H1 (cell line): ENCODE measurements around the gene BMF. TPM values are rescaled to one million over a fixed set of nuclear protein-coding genes. Genes with fewer than 3 reads are reported as not detected.

Source experiments
- CTCF ChIA-PET: fragments of 300-600 bp; sonication (Branson Sonifier 250); formaldehyde crosslinking; loops from one replicate; lab custom pipeline; 2021; ENCODE audit not compliant: partially characterized antibody; lab: Charles Lee
- POLR2A ChIA-PET: fragments of 300-600 bp; sonication (Branson Sonifier 250); formaldehyde crosslinking; loops from one replicate; lab custom pipeline; 2021; ENCODE audit warnings: inconsistent platforms; ENCODE audit not compliant: partially characterized antibody; lab: Charles Lee
- DNase-seq, 2 experiments: peaks; one replicate each; pipeline versions ENCODE4 v3.0.0 to v3.0.0-alpha.2; 2010 to 2022; ENCODE audit warnings: low spot score in 2 of 2, low read depth in 1 of 2, mixed read lengths in 1 of 2
- FAIRE-seq: peaks from 2 replicates; lab custom pipeline; 2011; peaks lifted over from hg19 to GRCh38; lab: Jason Lieb, UNC
- H2AFZ ChIP-seq: 2 replicates; pipeline ENCODE4 v1.8.1; 2012; ENCODE audit warnings: low read length, inconsistent platforms
- H2AK5ac ChIP-seq: 2 replicates; pipeline ENCODE4 v1.6.1; 2013; ENCODE audit warnings: low read depth, low read length
- H2BK120ac ChIP-seq: replicated peaks from 2 replicates; pipeline ENCODE3; 2013; ENCODE audit warnings: low read depth, low read length, inconsistent platforms
- H2BK12ac ChIP-seq: 2 replicates; pipeline ENCODE4 v1.6.1; 2013; ENCODE audit warnings: low read depth, low read length
- H2BK15ac ChIP-seq: 2 replicates; pipeline ENCODE4 v1.6.1; 2013; ENCODE audit warnings: low read length
- H2BK20ac ChIP-seq: 2 replicates; pipeline ENCODE4 v1.6.1; 2013; ENCODE audit warnings: low read length
- H2BK5ac ChIP-seq: 2 replicates; pipeline ENCODE4 v1.6.1; 2013; ENCODE audit warnings: low read depth, low read length
- H3K14ac ChIP-seq: 2 replicates; pipeline ENCODE4 v1.6.1; 2013; ENCODE audit warnings: inconsistent platforms; ENCODE audit not compliant: insufficient read length
- H3K18ac ChIP-seq: 2 replicates; pipeline ENCODE4 v1.6.1; 2013; ENCODE audit warnings: low read length; ENCODE audit errors: extremely low read depth
- H3K23ac ChIP-seq: 2 replicates; pipeline ENCODE4 v1.6.1; 2013; ENCODE audit warnings: inconsistent platforms; ENCODE audit not compliant: insufficient read length
- H3K23me2 ChIP-seq: 2 replicates; pipeline ENCODE4 v1.6.1; 2013; ENCODE audit warnings: low read depth, low read length
- H3K27ac ChIP-seq: 2 replicates; pipeline ENCODE4 v1.6.1; 2011; ENCODE audit warnings: low read depth, low read length, inconsistent platforms
- H3K27me3 ChIP-seq, 4 experiments: replicated peaks in 1 of 4; 1 replicate in 1 of 4; 2 replicates in 3 of 4; pipeline versions ENCODE4 v1.6.1 to v1.8.1; 2011 to 2013; ENCODE audit warnings: low read length in 3 of 4, mild to moderate bottlenecking in 3 of 4, inconsistent platforms in 2 of 4, mixed read lengths in 2 of 4, moderate library complexity in 1 of 4; ENCODE audit not compliant: control insufficient read depth in 3 of 4, insufficient read depth in 3 of 4; ENCODE audit errors: extremely low read depth in 1 of 4
- H3K36me3 ChIP-seq, 4 experiments: 2 replicates each; pipeline versions ENCODE4 v1.6.1 to v1.8.1; 2011 to 2013; ENCODE audit warnings: mild to moderate bottlenecking in 4 of 4, low read length in 3 of 4, moderate library complexity in 2 of 4, control low read depth in 1 of 4, inconsistent platforms in 1 of 4; ENCODE audit not compliant: insufficient read depth in 4 of 4, control insufficient read depth in 2 of 4
- H3K4ac ChIP-seq: replicated peaks from 2 replicates; pipeline ENCODE3; 2013; ENCODE audit warnings: low read length, low read depth, mixed read lengths, inconsistent platforms; ENCODE audit not compliant: insufficient read length
- H3K4me1 ChIP-seq, 4 experiments: replicated peaks in 1 of 4; 1 replicate in 1 of 4; 2 replicates in 3 of 4; pipeline versions ENCODE4 v1.6.1 to v1.8.1; 2011 to 2013; ENCODE audit warnings: low read length in 3 of 4, inconsistent platforms in 2 of 4, mixed read lengths in 1 of 4; ENCODE audit not compliant: insufficient read depth in 4 of 4, control insufficient read depth in 3 of 4
- H3K4me2 ChIP-seq, 2 experiments: 2 replicates each; pipeline versions ENCODE4 v1.6.1 to v1.8.1; 2011 to 2013; ENCODE audit warnings: low read depth in 2 of 2, low read length in 2 of 2, control low read depth in 1 of 2, inconsistent platforms in 1 of 2, mild to moderate bottlenecking in 1 of 2; ENCODE audit not compliant: insufficient read depth in 1 of 2
- H3K4me3 ChIP-seq, 4 experiments: fragments of 200-600, 300-600 bp in 1 of 4; sonication (generic), shearing (Covaris generic), sonication (Bioruptor Twin) in 1 of 4; 2 replicates each; pipeline versions ENCODE4 v1.5.1 to v1.8.1; 2011 to 2016; ENCODE audit warnings: low read length in 4 of 4, low read depth in 3 of 4, control low read depth in 2 of 4, inconsistent platforms in 2 of 4, mild to moderate bottlenecking in 2 of 4, mixed read lengths in 1 of 4, moderate library complexity in 1 of 4; ENCODE audit not compliant: insufficient read depth in 2 of 4; ENCODE audit errors: extremely low read depth in 1 of 4
- H3K56ac ChIP-seq: replicated peaks from 2 replicates; pipeline ENCODE3; 2013; ENCODE audit warnings: low read depth, mild to moderate bottlenecking, mixed read lengths, low read length, inconsistent platforms; ENCODE audit not compliant: insufficient read length
- H3K79me1 ChIP-seq: 2 replicates; pipeline ENCODE4 v1.6.1; 2013; ENCODE audit warnings: low read depth, low read length, control low read depth
- H3K79me2 ChIP-seq, 2 experiments: 2 replicates each; pipeline versions ENCODE4 v1.6.1 to v1.8.1; 2012 to 2013; ENCODE audit warnings: low read length in 2 of 2, mild to moderate bottlenecking in 2 of 2, inconsistent platforms in 1 of 2; ENCODE audit not compliant: insufficient read depth in 2 of 2, control insufficient read depth in 1 of 2
- H3K9ac ChIP-seq, 4 experiments: replicated peaks in 1 of 4; 1 replicate in 1 of 4; 2 replicates in 3 of 4; pipeline versions ENCODE4 v1.6.1 to v1.8.1; 2011 to 2013; ENCODE audit warnings: low read depth in 3 of 4, low read length in 3 of 4, control low read depth in 2 of 4, mild to moderate bottlenecking in 2 of 4, moderate library complexity in 2 of 4, inconsistent platforms in 1 of 4; ENCODE audit errors: extremely low read depth in 1 of 4
- H3K9me3 ChIP-seq, 2 experiments: 2 replicates each; pipeline versions ENCODE4 v1.6.1 to v1.8.1; 2012 to 2013; ENCODE audit warnings: mild to moderate bottlenecking in 2 of 2, moderate library complexity in 2 of 2, control low read depth in 1 of 2, inconsistent platforms in 1 of 2, low read depth in 1 of 2, low read length in 1 of 2, mixed read lengths in 1 of 2; ENCODE audit not compliant: insufficient read depth in 2 of 2
- H4K20me1 ChIP-seq, 2 experiments: replicated peaks in 1 of 2; 2 replicates each; pipeline versions ENCODE3 to v1.8.1; 2011 to 2013; ENCODE audit warnings: inconsistent platforms in 2 of 2, low read length in 2 of 2, mild to moderate bottlenecking in 1 of 2; ENCODE audit not compliant: insufficient read depth in 2 of 2, control insufficient read depth in 1 of 2
- H4K5ac ChIP-seq: 2 replicates; pipeline ENCODE4 v1.6.1; 2013; ENCODE audit warnings: low read length, low read depth, mixed read lengths, inconsistent platforms; ENCODE audit not compliant: insufficient read length
- H4K8ac ChIP-seq: 2 replicates; pipeline ENCODE4 v1.8.0; 2013; ENCODE audit warnings: mild to moderate bottlenecking, moderate library complexity, low read length, inconsistent platforms; ENCODE audit not compliant: insufficient read depth; ENCODE audit errors: extremely low read depth
- H4K91ac ChIP-seq: replicated peaks from 2 replicates; pipeline ENCODE3; 2013; ENCODE audit warnings: low read length, mixed read lengths, inconsistent platforms; ENCODE audit not compliant: insufficient read length
- CBX8 ChIP-seq: fragments of 300-800, 300-1000 bp; sonication (generic); IDR thresholded peaks from 2 replicates; pipeline ENCODE4 v1.7.1; 2016; ENCODE audit warnings: low read depth, low read length, borderline replicate concordance
- WGBS, 2 experiments: shearing (Covaris generic) in 1 of 2; methylation state at CpG; one replicate each; pipeline versions ENCODE4 v1.1.6 to v1.1.7; 2013 to 2015; ENCODE audit warnings: low lambda C conversion rate in 2 of 2, mixed read lengths in 2 of 2, inconsistent platforms in 1 of 2, low coverage in 1 of 2, missing lambda C conversion rate in 1 of 2; ENCODE audit not compliant: insufficient replicate concordance in 2 of 2, insufficient coverage in 1 of 2, insufficient read length in 1 of 2; ENCODE audit errors: extremely low coverage in 1 of 2, missing lambda C conversion rate in 1 of 2; 5-methylcytosine and 5-hydroxymethylcytosine counted together
- polyA plus RNA-seq, 7 experiments: library from polyadenylated mRNA; depleted of rRNA in 3 of 7; stranded (reverse) in 5 of 7; unstranded in 2 of 7; fragments of >200 nt in 5 of 7; fragments of 200-250 nt in 2 of 7; gene quantifications; 1 replicate in 5 of 7; 2 replicates in 1 of 7; 4 replicates in 1 of 7; pipeline versions ENCODE4 v1.2.1 to v1.2.3, GENCODE V29; 2011 to 2013; ENCODE audit warnings: missing spikeins in 2 of 7, mixed read lengths in 2 of 7
- total RNA-seq: library from RNA; stranded (reverse); fragmentation: NEBNext Ultra II Directional; extraction: Animal tissue kit (Norgen Biotek cat#: 25700); gene quantifications from 2 replicates; pipeline ENCODE4 v1.2.1, GENCODE V29; 2021

The BMF gene
- total and polyA plus RNA-seq, 2 of the 8 experiments (the other 6 are each of a cell fraction or from before 2014, with no cell fraction given) = 21.2 to 24.2 TPM

DNA sequence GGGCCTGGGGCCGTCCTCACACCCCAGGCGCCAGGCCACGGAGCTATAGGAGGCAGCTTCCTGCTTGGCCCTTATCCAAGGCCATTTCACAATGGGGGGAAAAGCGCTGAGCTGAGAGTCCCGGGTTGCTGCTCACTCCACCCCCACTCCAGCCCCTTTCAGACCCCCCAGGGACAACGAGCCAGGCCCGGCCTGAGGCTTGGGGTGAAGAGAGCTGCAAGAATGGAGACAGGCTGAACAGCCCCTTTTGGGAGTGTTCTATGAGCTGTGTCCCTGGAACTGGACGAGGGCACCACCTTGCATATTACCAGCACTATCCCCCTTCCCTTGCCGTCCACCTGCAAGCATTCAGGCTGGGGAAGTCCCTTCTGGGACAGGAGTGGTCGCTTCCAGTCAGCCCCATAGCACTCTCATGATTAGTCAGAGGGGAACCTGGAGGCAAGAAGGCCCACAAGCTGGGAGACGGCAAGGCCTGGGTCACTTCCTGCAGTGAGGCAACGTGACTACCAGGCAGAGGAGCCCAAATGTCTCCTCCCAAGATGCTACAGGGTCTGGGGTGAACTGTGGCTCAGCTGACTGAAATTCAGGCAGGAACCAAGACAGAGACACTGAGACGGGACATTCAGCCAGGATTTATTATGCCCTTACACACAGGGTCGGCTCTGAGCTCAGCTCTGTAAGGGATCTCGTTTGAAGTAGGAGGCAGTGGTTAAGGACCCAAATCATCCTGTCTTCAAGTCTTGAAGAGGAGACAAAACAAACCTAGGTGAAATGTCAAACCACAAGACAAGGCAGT, 61.1 kb downstream of the BMF start:
- H3K4me3 ChIP-seq = no peak overlapping the region
- H3K27me3 ChIP-seq = no peaks in the 10 kb centered on the region
- H3K79me1 ChIP-seq = no peaks in the 10 kb centered on the region
- no peak overlapping the region for H4K91ac ChIP-seq
- H4K8ac ChIP-seq = no peak overlapping the region; the same call in 1 of the 2 replicates
- H3K4me2 ChIP-seq = no peak overlapping the region
- no peak overlapping the region for H3K14ac ChIP-seq
- no peak overlapping the region for H2BK12ac ChIP-seq
- ChIA-PET POLR2A (interaction anchor here (0.8 to 3.1 kb wide), 15 partner anchors 9 to 192 kb away, joined by 3 to 17 read pairs (median 4); partner anchors contain the start of genes BUB1B and PAK6), CTCF (interaction anchor here (0.6 to 21.9 kb wide), 24 partner anchors 8 to 261 kb away, joined by 3 to 406 read pairs (median 4); partner anchors contain the start of genes BMF, BUB1B, PAK6 and PLCB2)
- H3K23me2 ChIP-seq = peaks cover 6% of the 10 kb centered on the region; the same call in 1 of the 2 replicates
- no peak overlapping the region for H3K23ac ChIP-seq
- H3K27ac ChIP-seq = no peak overlapping the region; the same call in 1 of the 2 replicates
- no peaks in the 10 kb centered on the region for H3K36me3 ChIP-seq
- no peak overlapping the region for H3K18ac ChIP-seq
- H2BK5ac ChIP-seq = no peak overlapping the region; the same call in 1 of the 2 replicates
- FAIRE-seq (no peak), DNase-seq (peak in 1 of 2 experiments; percentile 45)
- WGBS, 2 experiments = 76% methylated on average over 11 of the region's 15 CpGs; no CpG with 5 or more reads in 1 of the 2 experiments
- H2AFZ ChIP-seq = no peak overlapping the region
- no peak overlapping the region for H3K4ac ChIP-seq
- no peaks in the 10 kb centered on the region for H3K9me3 ChIP-seq
- no peak overlapping the region for H2BK15ac ChIP-seq
- no peak overlapping the region for H3K56ac ChIP-seq
- H4K5ac ChIP-seq = no peak overlapping the region
- H2BK20ac ChIP-seq = no peak overlapping the region; the same call in 1 of the 2 replicates
- no peak overlapping the region for H2BK120ac ChIP-seq
- TF ChIP-seq CBX8 = no peak
- TF ChIP-seq, all 59 proteins: peak for 0
- Histone ChIP-seq H4K20me1 (peaks cover 0 to 7% of the 10 kb centered on the region in 2 experiments), H2AK5ac (no peak overlapping the region), H3K9ac (no peak overlapping the region), H3K79me2 (no peaks in the 10 kb centered on the region), H3K4me1 (peaks cover 5 to 22% (median 10%) of the 10 kb centered on the region in 4 experiments)
